ENCODE results near the gene CHTF8.

DNA sequence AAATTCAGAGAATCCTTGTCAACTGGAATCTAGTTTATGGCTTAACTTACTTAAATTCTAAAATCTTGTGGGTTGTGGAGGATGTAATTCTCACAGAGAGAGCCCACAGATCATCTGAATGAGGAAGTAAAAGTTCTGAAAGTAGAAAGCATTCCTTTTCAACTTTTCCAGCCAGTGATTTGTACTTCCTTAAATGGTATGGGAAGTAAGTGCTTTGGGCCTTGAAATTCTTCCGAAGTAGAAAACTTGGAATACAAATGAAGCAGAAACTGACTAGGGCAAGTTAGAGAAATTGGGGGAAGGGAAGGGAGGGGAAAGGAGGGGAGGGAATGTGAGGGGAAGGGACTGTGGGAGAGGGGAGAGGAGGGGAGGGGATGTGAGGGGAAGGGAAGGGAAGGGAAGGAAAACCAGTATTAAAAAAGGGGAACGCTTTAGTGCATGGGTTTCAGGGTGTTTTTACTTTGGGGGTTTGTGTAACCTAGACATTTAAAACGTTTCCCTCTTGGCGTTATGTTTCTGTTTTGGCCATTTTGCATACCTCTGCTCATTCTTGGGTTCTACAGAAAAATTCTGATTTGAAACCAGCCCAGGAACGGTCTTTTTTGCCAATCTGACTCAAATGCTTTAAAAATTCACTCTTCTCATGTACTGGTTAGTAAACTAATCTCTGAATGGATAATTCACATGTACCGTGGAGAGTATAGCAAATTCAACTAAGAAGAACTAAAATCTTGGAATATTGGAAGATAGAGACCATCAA, 39.1 kb upstream of the CHTF8 start:
- TF ChIP-seq, protein P1, sequence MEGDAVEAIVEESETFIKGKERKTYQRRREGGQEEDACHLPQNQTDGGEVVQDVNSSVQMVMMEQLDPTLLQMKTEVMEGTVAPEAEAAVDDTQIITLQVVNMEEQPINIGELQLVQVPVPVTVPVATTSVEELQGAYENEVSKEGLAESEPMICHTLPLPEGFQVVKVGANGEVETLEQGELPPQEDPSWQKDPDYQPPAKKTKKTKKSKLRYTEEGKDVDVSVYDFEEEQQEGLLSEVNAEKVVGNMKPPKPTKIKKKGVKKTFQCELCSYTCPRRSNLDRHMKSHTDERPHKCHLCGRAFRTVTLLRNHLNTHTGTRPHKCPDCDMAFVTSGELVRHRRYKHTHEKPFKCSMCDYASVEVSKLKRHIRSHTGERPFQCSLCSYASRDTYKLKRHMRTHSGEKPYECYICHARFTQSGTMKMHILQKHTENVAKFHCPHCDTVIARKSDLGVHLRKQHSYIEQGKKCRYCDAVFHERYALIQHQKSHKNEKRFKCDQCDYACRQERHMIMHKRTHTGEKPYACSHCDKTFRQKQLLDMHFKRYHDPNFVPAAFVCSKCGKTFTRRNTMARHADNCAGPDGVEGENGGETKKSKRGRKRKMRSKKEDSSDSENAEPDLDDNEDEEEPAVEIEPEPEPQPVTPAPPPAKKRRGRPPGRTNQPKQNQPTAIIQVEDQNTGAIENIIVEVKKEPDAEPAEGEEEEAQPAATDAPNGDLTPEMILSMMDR (IDR thresholded peaks at IDR 0.05; ENCODE audit: insufficient read depth, low read depth, low read length), result no peak
- no peak for TF ChIP-seq EZH2 (IDR thresholded peaks at IDR 0.05; ENCODE audit: insufficient read depth, low read length)
